Adrenal gland (tissue), 5 donors: ENCODE data around the gene MCTP1.

Experiments used
- POLR2A ChIP-seq, 2 donors: fragments of 450-650 bp; IDR thresholded peaks; one replicate each; pipeline ENCODE4 v1.6.1; 2017; ENCODE audit warnings: antibody characterized with exemption in 2 of 2, mild to moderate bottlenecking in 2 of 2, moderate library complexity in 1 of 2
- TF ChIP-seq, protein P1 (sequence below), 6 experiments: fragments of 450-650 bp in 4 of 6; fragments of 200-600 bp in 2 of 6; sonication (generic) in 1 of 6; IDR thresholded peaks; 1 replicate in 5 of 6; 2 replicates in 1 of 6; pipeline versions ENCODE4 v1.5.1 to v1.8.0; 2016 to 2021; ENCODE audit warnings: antibody characterized with exemption in 6 of 6, mild to moderate bottlenecking in 2 of 6, moderate library complexity in 1 of 6
- donor health status: DM: no; HTN: no; CAD: no.

- TF ChIP-seq, protein P1, sequence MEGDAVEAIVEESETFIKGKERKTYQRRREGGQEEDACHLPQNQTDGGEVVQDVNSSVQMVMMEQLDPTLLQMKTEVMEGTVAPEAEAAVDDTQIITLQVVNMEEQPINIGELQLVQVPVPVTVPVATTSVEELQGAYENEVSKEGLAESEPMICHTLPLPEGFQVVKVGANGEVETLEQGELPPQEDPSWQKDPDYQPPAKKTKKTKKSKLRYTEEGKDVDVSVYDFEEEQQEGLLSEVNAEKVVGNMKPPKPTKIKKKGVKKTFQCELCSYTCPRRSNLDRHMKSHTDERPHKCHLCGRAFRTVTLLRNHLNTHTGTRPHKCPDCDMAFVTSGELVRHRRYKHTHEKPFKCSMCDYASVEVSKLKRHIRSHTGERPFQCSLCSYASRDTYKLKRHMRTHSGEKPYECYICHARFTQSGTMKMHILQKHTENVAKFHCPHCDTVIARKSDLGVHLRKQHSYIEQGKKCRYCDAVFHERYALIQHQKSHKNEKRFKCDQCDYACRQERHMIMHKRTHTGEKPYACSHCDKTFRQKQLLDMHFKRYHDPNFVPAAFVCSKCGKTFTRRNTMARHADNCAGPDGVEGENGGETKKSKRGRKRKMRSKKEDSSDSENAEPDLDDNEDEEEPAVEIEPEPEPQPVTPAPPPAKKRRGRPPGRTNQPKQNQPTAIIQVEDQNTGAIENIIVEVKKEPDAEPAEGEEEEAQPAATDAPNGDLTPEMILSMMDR (IDR thresholded peaks at IDR 0.05) = no peak
- no peak for TF ChIP-seq POLR2A (IDR thresholded peaks at IDR 0.05)
Observed at GRCh38 chr5:95053253-95053652, 231.6 kb downstream of the MCTP1 start.
